Measurements from ENCODE around the gene LITAFD. TPM values are rescaled to one million over a fixed set of nuclear protein-coding genes. Genes with fewer than 3 reads are reported as not detected.

Gene LITAFD
- total and polyA plus RNA-seq, 10 of the 15 experiments (the other 5 are each of a cell fraction or from before 2014, with no cell fraction given), result not detected

DNA sequence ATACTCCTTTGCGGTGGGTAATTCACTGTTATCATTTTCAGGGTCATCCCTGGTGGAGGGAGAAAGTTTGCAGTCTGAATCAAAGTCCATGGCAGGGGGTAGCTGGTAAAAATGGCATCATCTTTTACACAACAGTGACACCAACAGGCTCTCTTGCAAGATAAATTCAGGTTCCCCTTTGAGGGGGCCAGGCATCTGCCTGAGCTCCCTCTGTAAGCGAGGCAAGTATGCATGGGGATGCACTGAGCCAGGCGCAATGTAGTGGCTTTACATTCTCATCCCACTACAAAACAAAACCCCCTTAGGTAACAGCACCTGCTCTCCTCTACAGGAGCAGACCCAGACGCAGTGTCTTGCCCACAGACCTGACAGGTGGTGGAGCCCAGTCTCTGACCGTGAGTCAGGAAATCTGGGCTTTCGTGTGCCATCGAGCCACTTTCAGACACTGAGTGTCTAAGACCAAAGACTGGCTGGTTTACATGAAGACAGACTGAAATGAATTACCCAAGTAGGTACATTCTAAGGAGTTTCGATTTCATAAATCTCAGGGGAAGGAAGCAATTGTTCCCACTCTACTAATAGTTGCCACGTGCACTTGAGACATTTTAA is 17.7 kb downstream of the LITAFD start:
- in situ Hi-C loops (cut with MboI) (loop anchor here (5.0 kb wide), 1 partner anchor 232 kb away; no protein-coding TSS in a partner anchor), intact Hi-C loops (cut with micrococcal nuclease; ENCODE audit: unreplicated experiment) (no loop called here)
- ChIA-PET CTCF (interaction anchor here (0.7 to 4.4 kb wide), 21 partner anchors 8 to 333 kb away, joined by 3 to 20 read pairs (median 4); partner anchors contain the start of gene LITAFD), RAD21 (ENCODE audit: unreplicated experiment) (interaction anchor here (0.6 to 3.5 kb wide), 7 partner anchors 8 to 240 kb away, joined by 3 to 14 read pairs (median 4); partner anchors contain the start of gene CARHSP1), SMC1A (ENCODE audit: uncharacterized antibody, unreplicated experiment) (interaction anchor here (1.0 to 4.3 kb wide), 12 partner anchors 9 to 240 kb away, joined by 3 to 28 read pairs (median 4); no protein-coding TSS in a partner anchor), POLR2A (interaction anchor here (1.5 kb wide), 1 partner anchor 48 kb away, joined by 3 read pairs; no protein-coding TSS in a partner anchor)
- Histone ChIP-seq H4K20me1 (ENCODE audit: control insufficient read depth, insufficient read depth) (no peaks in the 10 kb centered on the region), H2AFZ (ENCODE audit: control insufficient read depth, low read depth, low read length) (no peak overlapping the region), H3K36me3 (ENCODE audit: control insufficient read depth in 2 of 2, insufficient read depth in 2 of 2, low read length in 1 of 2) (peaks cover 41 to 75% of the 10 kb centered on the region in 2 experiments), H3K27me3 (replicated peaks in 1 of 2; ENCODE audit: control insufficient read depth in 2 of 2, insufficient read depth in 2 of 2, low read length in 1 of 2) (no peaks in the 10 kb centered on the region), H3K9me3 (replicated peaks; ENCODE audit: control insufficient read depth, insufficient read depth, low read length) (no peaks in the 10 kb centered on the region), H3K4me3 (no peak overlapping the region), H3K27ac (ENCODE audit: control insufficient read depth, insufficient read depth) (peak overlapping the region; percentile 18; the same call in 1 of the 2 replicates), H3K4me1 (ENCODE audit: control insufficient read depth, insufficient read depth, low read length) (peaks cover 5% of the 10 kb centered on the region), H3K9ac (ENCODE audit: control insufficient read depth, insufficient read depth, low read length) (no peak overlapping the region), H3K4me2 (ENCODE audit: control insufficient read depth, insufficient read depth) (no peak overlapping the region), H3K79me2 (ENCODE audit: control insufficient read depth, insufficient read depth, low read length) (no peaks in the 10 kb centered on the region)
- WGBS (ENCODE audit: insufficient coverage, insufficient replicate concordance, low lambda C conversion rate, missing lambda C conversion rate), result 54% methylated on average over 9 of the region's 9 CpGs
- FAIRE-seq, result no peak
- BruUV-seq (replicated peaks), result no TSS peak
- DNase-seq (ENCODE audit: low read depth, low spot score), result no peak
- ATAC-seq, result peak; percentile 90
- TF ChIP-seq LARP7 (IDR thresholded peaks at IDR 0.05), result 0 out of 2 replicates have a peak, but pooled peaks have one; percentile 25
- TF ChIP-seq POLR2A (IDR thresholded peaks at IDR 0.05; ENCODE audit: low read depth, low read length), result no peak
- TF ChIP-seq HDAC6 (IDR thresholded peaks at IDR 0.05; ENCODE audit: unreplicated experiment), result no peak
- no peak for TF ChIP-seq CBX5 (IDR thresholded peaks at IDR 0.05; ENCODE audit: low read depth)
- TF ChIP-seq DPF2 (IDR thresholded peaks at IDR 0.05), result no peak
- TF ChIP-seq IKZF1 (conservative IDR thresholded peaks at IDR 0.05), result peak; percentile 45; the same call in 1 of the 2 replicates
- TF ChIP-seq SMAD5 (IDR thresholded peaks at IDR 0.05; ENCODE audit: low read depth), result no peak
- TF ChIP-seq, protein P1, sequence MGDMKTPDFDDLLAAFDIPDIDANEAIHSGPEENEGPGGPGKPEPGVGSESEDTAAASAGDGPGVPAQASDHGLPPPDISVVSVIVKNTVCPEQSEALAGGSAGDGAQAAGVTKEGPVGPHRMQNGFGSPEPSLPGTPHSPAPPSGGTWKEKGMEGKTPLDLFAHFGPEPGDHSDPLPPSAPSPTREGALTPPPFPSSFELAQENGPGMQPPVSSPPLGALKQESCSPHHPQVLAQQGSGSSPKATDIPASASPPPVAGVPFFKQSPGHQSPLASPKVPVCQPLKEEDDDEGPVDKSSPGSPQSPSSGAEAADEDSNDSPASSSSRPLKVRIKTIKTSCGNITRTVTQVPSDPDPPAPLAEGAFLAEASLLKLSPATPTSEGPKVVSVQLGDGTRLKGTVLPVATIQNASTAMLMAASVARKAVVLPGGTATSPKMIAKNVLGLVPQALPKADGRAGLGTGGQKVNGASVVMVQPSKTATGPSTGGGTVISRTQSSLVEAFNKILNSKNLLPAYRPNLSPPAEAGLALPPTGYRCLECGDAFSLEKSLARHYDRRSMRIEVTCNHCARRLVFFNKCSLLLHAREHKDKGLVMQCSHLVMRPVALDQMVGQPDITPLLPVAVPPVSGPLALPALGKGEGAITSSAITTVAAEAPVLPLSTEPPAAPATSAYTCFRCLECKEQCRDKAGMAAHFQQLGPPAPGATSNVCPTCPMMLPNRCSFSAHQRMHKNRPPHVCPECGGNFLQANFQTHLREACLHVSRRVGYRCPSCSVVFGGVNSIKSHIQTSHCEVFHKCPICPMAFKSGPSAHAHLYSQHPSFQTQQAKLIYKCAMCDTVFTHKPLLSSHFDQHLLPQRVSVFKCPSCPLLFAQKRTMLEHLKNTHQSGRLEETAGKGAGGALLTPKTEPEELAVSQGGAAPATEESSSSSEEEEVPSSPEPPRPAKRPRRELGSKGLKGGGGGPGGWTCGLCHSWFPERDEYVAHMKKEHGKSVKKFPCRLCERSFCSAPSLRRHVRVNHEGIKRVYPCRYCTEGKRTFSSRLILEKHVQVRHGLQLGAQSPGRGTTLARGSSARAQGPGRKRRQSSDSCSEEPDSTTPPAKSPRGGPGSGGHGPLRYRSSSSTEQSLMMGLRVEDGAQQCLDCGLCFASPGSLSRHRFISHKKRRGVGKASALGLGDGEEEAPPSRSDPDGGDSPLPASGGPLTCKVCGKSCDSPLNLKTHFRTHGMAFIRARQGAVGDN (IDR thresholded peaks at IDR 0.05), result 0 out of 2 replicates have a peak, but pooled peaks have one; percentile 46
- TF ChIP-seq, protein P2, sequence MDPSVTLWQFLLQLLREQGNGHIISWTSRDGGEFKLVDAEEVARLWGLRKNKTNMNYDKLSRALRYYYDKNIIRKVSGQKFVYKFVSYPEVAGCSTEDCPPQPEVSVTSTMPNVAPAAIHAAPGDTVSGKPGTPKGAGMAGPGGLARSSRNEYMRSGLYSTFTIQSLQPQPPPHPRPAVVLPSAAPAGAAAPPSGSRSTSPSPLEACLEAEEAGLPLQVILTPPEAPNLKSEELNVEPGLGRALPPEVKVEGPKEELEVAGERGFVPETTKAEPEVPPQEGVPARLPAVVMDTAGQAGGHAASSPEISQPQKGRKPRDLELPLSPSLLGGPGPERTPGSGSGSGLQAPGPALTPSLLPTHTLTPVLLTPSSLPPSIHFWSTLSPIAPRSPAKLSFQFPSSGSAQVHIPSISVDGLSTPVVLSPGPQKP (IDR thresholded peaks at IDR 0.05; ENCODE audit: low read depth, low read length), result no peak
- no peak for TF ChIP-seq ZNF622 (IDR thresholded peaks at IDR 0.05)
- TF ChIP-seq SP1 (IDR thresholded peaks at IDR 0.05; ENCODE audit: low read depth, low read length), result no peak
- TF ChIP-seq, protein P3, sequence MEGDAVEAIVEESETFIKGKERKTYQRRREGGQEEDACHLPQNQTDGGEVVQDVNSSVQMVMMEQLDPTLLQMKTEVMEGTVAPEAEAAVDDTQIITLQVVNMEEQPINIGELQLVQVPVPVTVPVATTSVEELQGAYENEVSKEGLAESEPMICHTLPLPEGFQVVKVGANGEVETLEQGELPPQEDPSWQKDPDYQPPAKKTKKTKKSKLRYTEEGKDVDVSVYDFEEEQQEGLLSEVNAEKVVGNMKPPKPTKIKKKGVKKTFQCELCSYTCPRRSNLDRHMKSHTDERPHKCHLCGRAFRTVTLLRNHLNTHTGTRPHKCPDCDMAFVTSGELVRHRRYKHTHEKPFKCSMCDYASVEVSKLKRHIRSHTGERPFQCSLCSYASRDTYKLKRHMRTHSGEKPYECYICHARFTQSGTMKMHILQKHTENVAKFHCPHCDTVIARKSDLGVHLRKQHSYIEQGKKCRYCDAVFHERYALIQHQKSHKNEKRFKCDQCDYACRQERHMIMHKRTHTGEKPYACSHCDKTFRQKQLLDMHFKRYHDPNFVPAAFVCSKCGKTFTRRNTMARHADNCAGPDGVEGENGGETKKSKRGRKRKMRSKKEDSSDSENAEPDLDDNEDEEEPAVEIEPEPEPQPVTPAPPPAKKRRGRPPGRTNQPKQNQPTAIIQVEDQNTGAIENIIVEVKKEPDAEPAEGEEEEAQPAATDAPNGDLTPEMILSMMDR (IDR thresholded peaks at IDR 0.05 in 2 of 3, conservative IDR thresholded peaks at IDR 0.05 in 1 of 3; ENCODE audit: control insufficient read depth in 2 of 3, extremely low read depth in 1 of 3, insufficient read depth in 1 of 3, low read depth in 3 of 3, low read length in 3 of 3), result peak in 1 of 3 experiments; percentile 31; a peak in 1 of 6 replicates
- TF ChIP-seq HDAC2 (IDR thresholded peaks at IDR 0.05), result no peak
- TF ChIP-seq, protein P4, sequence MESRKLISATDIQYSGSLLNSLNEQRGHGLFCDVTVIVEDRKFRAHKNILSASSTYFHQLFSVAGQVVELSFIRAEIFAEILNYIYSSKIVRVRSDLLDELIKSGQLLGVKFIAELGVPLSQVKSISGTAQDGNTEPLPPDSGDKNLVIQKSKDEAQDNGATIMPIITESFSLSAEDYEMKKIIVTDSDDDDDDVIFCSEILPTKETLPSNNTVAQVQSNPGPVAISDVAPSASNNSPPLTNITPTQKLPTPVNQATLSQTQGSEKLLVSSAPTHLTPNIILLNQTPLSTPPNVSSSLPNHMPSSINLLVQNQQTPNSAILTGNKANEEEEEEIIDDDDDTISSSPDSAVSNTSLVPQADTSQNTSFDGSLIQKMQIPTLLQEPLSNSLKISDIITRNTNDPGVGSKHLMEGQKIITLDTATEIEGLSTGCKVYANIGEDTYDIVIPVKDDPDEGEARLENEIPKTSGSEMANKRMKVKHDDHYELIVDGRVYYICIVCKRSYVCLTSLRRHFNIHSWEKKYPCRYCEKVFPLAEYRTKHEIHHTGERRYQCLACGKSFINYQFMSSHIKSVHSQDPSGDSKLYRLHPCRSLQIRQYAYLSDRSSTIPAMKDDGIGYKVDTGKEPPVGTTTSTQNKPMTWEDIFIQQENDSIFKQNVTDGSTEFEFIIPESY (IDR thresholded peaks at IDR 0.05), result no peak
- no peak for TF ChIP-seq EZH2 (IDR thresholded peaks at IDR 0.05; ENCODE audit: borderline replicate concordance, control insufficient read depth, low read depth, low read length)
